Hepatocyte (in vitro differentiated cells): ENCODE measurements around the gene CTNND2. TPM values are rescaled to one million over a fixed set of nuclear protein-coding genes. Genes with fewer than 3 reads are reported as not detected.

Experiments used
- DNase-seq: peaks from one replicate; pipeline ENCODE4 v3.0.0-alpha.2; 2016; ENCODE audit warnings: low spot score
- H2AFZ ChIP-seq: fragments of 200-600 bp; sonication (generic); 2 replicates; pipeline ENCODE4 v1.6.0; 2016; ENCODE audit warnings: antibody characterized with exemption, mild to moderate bottlenecking
- H3K27ac ChIP-seq: fragments of 200-600 bp; sonication (generic); 2 replicates; pipeline ENCODE4 v1.5.1; 2016; ENCODE audit warnings: mild to moderate bottlenecking
- H3K27me3 ChIP-seq: fragments of 200-600 bp; sonication (generic); 2 replicates; pipeline ENCODE4 v1.6.1; 2016
- H3K36me3 ChIP-seq: fragments of 200-600 bp; sonication (generic); replicated peaks from 2 replicates; pipeline ENCODE4 v1.5.1; 2016; ENCODE audit warnings: low read depth; ENCODE audit not compliant: insufficient read depth
- H3K4me1 ChIP-seq: fragments of 200-600 bp; sonication (generic); 2 replicates; pipeline ENCODE4 v1.5.1; 2016; ENCODE audit warnings: mild to moderate bottlenecking, moderate library complexity; ENCODE audit not compliant: insufficient read depth
- H3K4me2 ChIP-seq: fragments of 200-600 bp; sonication (generic); 2 replicates; pipeline ENCODE4 v1.6.0; 2016
- H3K4me3 ChIP-seq: fragments of 200-600 bp; sonication (generic); 2 replicates; pipeline ENCODE4 v1.5.1; 2016; ENCODE audit warnings: mild to moderate bottlenecking
- H3K79me2 ChIP-seq: fragments of 200-600 bp; sonication (generic); 2 replicates; pipeline ENCODE4 v1.6.0; 2017; ENCODE audit warnings: mild to moderate bottlenecking
- H3K9me2 ChIP-seq: fragments of 200-600 bp; sonication (generic); replicated peaks from 2 replicates; pipeline ENCODE4 v1.6.0; 2017; ENCODE audit warnings: mild to moderate bottlenecking; ENCODE audit not compliant: insufficient read depth
- H3K9me3 ChIP-seq: fragments of 200-600 bp; sonication (generic); 2 replicates; pipeline ENCODE4 v1.5.1; 2016; ENCODE audit warnings: low read depth, mild to moderate bottlenecking
- H4K20me1 ChIP-seq: fragments of 200-600 bp; sonication (generic); 2 replicates; pipeline ENCODE4 v1.6.0; 2016; ENCODE audit warnings: mild to moderate bottlenecking; ENCODE audit not compliant: insufficient read depth, poor library complexity, severe bottlenecking
- CTCF ChIP-seq: fragments of 200-600 bp; sonication (generic); IDR thresholded peaks from 2 replicates; pipeline ENCODE4 v1.5.1; 2016; ENCODE audit warnings: antibody characterized with exemption, mild to moderate bottlenecking; ENCODE audit not compliant: poor library complexity
- EZH2 ChIP-seq: fragments of 200-600 bp; sonication (generic); IDR thresholded peaks from 2 replicates; pipeline ENCODE4 v1.6.1; 2016; ENCODE audit warnings: antibody characterized with exemption, mild to moderate bottlenecking, borderline replicate concordance
- EZH2phosphoT487 ChIP-seq: fragments of 200-600 bp; sonication (generic); IDR thresholded peaks from one replicate; pipeline ENCODE4 v1.6.1; 2018; ENCODE audit warnings: antibody characterized with exemption, mild to moderate bottlenecking, low read depth, moderate library complexity; ENCODE audit not compliant: unreplicated experiment, severe bottlenecking
- WGBS: methylation state at CpG from one replicate; pipeline ENCODE4 v1.1.6; 2016; ENCODE audit warnings: low lambda C conversion rate; ENCODE audit errors: missing lambda C conversion rate; 5-methylcytosine and 5-hydroxymethylcytosine counted together
- polyA plus RNA-seq: library from polyadenylated mRNA; unstranded; fragments of >200 nt; fragmentation: Nextera tagmentation; extraction: Ambion mirVana; gene quantifications from 2 replicates; pipeline ENCODE4 v1.2.1, GENCODE V29; 2016
- small RNA-seq: library from RNA; depleted of rRNA; stranded (forward); fragments of <200 nt; gene quantifications from one replicate; pipeline ENCODE3, GENCODE V24; 2014
- total RNA-seq: library from RNA; depleted of rRNA; stranded (reverse); fragments of >200 nt; gene quantifications from 2 replicates; pipeline ENCODE4 v1.2.3, GENCODE V29; 2014

The CTNND2 gene
- total and polyA plus RNA-seq, 2 experiments from 2014 or later, result 27.5 to 30.3 TPM

- no peaks in the 10 kb centered on the region for H4K20me1 ChIP-seq
- whole genome bisulfite sequencing, result 55% methylated on average over 3 of the region's 3 CpGs
- TF ChIP-seq EZH2phosphoT487, result no peak
- TF ChIP-seq CTCF, result no peak
- no peak for TF ChIP-seq EZH2
- H2AFZ ChIP-seq, result no peak overlapping the region
- no peak overlapping the region for H3K4me2 ChIP-seq
- H3K27me3 ChIP-seq, result no peaks in the 10 kb centered on the region
- H3K4me3 ChIP-seq, result no peak overlapping the region
- no peaks in the 10 kb centered on the region for H3K4me1 ChIP-seq
- H3K27ac ChIP-seq, result no peak overlapping the region
- H3K9me3 ChIP-seq, result no peaks in the 10 kb centered on the region
- no peak for DNase-seq
- no peaks in the 10 kb centered on the region for H3K36me3 ChIP-seq
- H3K79me2 ChIP-seq, result no peaks in the 10 kb centered on the region
- no peaks in the 10 kb centered on the region for H3K9me2 ChIP-seq
Observed at GRCh38 chr5:10923310-10923709, 980.9 kb downstream of the CTNND2 start.

Small RNA genes within 50 kb of the gene (small RNA-seq; reads per million reads assigned to genes)
- not detected for gene RNU6-429P
